ENCODE results near the gene RNF19B. TPM values are rescaled to one million over a fixed set of nuclear protein-coding genes. Genes with fewer than 3 reads are reported as not detected.

RNF19B gene
- total RNA-seq, 1 donor from 2014 or later, result 29.7 TPM

DNA sequence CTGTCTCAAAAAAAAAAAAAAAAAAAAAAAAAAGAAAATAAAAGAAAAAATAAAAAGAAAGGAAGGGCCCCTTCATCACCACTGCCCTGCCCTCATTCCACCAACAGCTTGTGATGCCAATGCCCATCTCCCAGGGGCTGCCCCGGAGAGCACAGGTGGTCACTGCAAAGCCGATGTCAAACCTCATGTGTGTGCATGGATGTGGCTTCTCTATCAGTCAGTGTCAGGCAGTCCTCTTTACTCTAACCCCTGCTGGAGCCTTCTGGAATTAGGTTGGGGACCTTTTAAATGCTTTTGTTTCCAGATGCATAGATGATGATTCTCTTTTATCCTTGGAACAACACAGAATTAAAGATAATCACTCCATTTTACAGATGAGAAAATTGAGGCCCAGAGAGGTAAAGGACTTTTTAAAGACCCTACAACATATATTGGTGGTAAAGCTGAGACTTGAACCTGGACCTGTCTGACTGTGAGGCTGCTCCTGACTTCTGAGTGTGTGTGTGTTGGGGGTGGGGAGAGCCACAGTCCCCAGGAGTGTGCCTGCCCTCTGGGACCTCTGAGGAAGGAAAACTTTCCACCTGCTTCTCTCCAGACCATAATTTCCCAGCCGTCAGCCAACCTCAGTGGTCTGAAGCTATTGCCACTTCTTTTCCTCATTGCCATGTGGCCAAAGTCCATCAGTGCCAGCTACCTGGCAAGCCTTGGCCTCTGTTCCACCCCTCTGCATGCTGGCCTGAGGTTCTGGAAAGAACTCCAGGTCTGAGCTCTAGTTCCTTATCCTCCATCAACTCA is 60.4 kb downstream of the RNF19B start:
- no peaks in the 10 kb centered on the region for H3K9me3 ChIP-seq (ENCODE audit: insufficient read depth, low read depth, low read length)
- no peaks in the 10 kb centered on the region for H3K36me3 ChIP-seq (ENCODE audit: insufficient read depth, low read length)
- no peak overlapping the region for H3K9ac ChIP-seq (ENCODE audit: low read length)
- peaks cover 3% of the 10 kb centered on the region for H3K27me3 ChIP-seq (ENCODE audit: insufficient read depth, low read length)
- Mint-ChIP-seq H3K4me1 (ENCODE audit: low read depth, unreplicated experiment) (no peaks in the 10 kb centered on the region), H3K9me3 (ENCODE audit: unreplicated experiment) (no peaks in the 10 kb centered on the region), H3K27me3 (ENCODE audit: low read depth, unreplicated experiment) (peaks cover 33% of the 10 kb centered on the region), H3K4me3 (ENCODE audit: unreplicated experiment) (no peak overlapping the region), H3K36me3 (ENCODE audit: low read depth, unreplicated experiment) (no peaks in the 10 kb centered on the region), H3K27ac (ENCODE audit: unreplicated experiment) (no peak overlapping the region)
- DNase-seq (ENCODE audit: low read depth) (no peak), FAIRE-seq (no peak)
- H3K4me1 ChIP-seq (ENCODE audit: insufficient read depth, low read length), result peaks cover 2% of the 10 kb centered on the region
- no peak overlapping the region for H3K27ac ChIP-seq (ENCODE audit: low read depth, low read length)
- H4K20me1 ChIP-seq (ENCODE audit: insufficient read depth, low read length), result no peaks in the 10 kb centered on the region
- H3K4me3 ChIP-seq (ENCODE audit: insufficient read depth, low read depth, low read length), result no peak overlapping the region
- TF ChIP-seq, protein P1, sequence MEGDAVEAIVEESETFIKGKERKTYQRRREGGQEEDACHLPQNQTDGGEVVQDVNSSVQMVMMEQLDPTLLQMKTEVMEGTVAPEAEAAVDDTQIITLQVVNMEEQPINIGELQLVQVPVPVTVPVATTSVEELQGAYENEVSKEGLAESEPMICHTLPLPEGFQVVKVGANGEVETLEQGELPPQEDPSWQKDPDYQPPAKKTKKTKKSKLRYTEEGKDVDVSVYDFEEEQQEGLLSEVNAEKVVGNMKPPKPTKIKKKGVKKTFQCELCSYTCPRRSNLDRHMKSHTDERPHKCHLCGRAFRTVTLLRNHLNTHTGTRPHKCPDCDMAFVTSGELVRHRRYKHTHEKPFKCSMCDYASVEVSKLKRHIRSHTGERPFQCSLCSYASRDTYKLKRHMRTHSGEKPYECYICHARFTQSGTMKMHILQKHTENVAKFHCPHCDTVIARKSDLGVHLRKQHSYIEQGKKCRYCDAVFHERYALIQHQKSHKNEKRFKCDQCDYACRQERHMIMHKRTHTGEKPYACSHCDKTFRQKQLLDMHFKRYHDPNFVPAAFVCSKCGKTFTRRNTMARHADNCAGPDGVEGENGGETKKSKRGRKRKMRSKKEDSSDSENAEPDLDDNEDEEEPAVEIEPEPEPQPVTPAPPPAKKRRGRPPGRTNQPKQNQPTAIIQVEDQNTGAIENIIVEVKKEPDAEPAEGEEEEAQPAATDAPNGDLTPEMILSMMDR (IDR thresholded peaks at IDR 0.05; ENCODE audit: insufficient read depth, low read depth, low read length), result no peak
- no peak for TF ChIP-seq EZH2 (IDR thresholded peaks at IDR 0.05; ENCODE audit: insufficient read depth, low read length)
- H2AFZ ChIP-seq (ENCODE audit: low read depth, low read length), result no peak overlapping the region
- no peaks in the 10 kb centered on the region for H3K79me2 ChIP-seq (ENCODE audit: insufficient read depth, low read length)
- H3K4me2 ChIP-seq (ENCODE audit: low read length), result no peak overlapping the region

DNA sequence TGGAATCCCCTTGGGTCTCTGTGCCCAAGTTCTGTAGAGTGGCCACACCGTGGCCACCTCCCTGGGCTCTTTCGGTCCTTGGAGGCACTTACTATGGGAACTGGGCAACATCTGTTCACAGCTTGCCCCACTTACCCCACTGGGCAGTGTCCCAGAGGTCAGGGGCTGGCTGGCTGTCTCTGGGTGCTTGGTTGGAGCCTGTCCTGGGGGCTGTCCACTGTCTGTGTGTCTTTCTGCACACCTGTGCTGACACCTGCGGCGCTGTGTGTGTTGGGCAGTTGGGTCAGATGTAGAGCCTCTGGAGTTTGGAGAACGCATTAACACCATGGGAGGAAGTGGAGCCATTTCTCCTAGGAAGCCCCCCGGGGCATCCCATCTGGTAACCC is 62.1 kb downstream of the RNF19B start:
- Mint-ChIP-seq H3K9me3 (ENCODE audit: unreplicated experiment) (no peaks in the 10 kb centered on the region), H3K27me3 (ENCODE audit: low read depth, unreplicated experiment) (peaks cover 44% of the 10 kb centered on the region), H3K27ac (ENCODE audit: unreplicated experiment) (no peak overlapping the region), H3K4me3 (ENCODE audit: unreplicated experiment) (peak overlapping the region; percentile 77), H3K4me1 (ENCODE audit: low read depth, unreplicated experiment) (no peaks in the 10 kb centered on the region), H3K36me3 (ENCODE audit: low read depth, unreplicated experiment) (no peaks in the 10 kb centered on the region)
- no peak for TF ChIP-seq EZH2 (IDR thresholded peaks at IDR 0.05; ENCODE audit: insufficient read depth, low read length)
- TF ChIP-seq, protein P1 (IDR thresholded peaks at IDR 0.05; ENCODE audit: insufficient read depth, low read depth, low read length), result no peak
- H3K9me3 ChIP-seq (ENCODE audit: insufficient read depth, low read depth, low read length), result no peaks in the 10 kb centered on the region
- H3K27ac ChIP-seq (ENCODE audit: low read depth, low read length), result no peak overlapping the region
- H3K4me2 ChIP-seq (ENCODE audit: low read length), result no peak overlapping the region
- H3K27me3 ChIP-seq (ENCODE audit: insufficient read depth, low read length), result peaks cover 3% of the 10 kb centered on the region
- DNase-seq (ENCODE audit: low read depth) (no peak), FAIRE-seq (no peak)
- no peak overlapping the region for H2AFZ ChIP-seq (ENCODE audit: low read depth, low read length)
- no peak overlapping the region for H3K4me3 ChIP-seq (ENCODE audit: insufficient read depth, low read depth, low read length)
- no peak overlapping the region for H3K9ac ChIP-seq (ENCODE audit: low read length)
- peaks cover 2% of the 10 kb centered on the region for H3K4me1 ChIP-seq (ENCODE audit: insufficient read depth, low read length)
- no peaks in the 10 kb centered on the region for H3K36me3 ChIP-seq (ENCODE audit: insufficient read depth, low read length)
- H3K79me2 ChIP-seq (ENCODE audit: insufficient read depth, low read length), result no peaks in the 10 kb centered on the region
- no peaks in the 10 kb centered on the region for H4K20me1 ChIP-seq (ENCODE audit: insufficient read depth, low read length)
